ENCODE data around the gene CASQ2.

CASQ2 gene

DNA sequence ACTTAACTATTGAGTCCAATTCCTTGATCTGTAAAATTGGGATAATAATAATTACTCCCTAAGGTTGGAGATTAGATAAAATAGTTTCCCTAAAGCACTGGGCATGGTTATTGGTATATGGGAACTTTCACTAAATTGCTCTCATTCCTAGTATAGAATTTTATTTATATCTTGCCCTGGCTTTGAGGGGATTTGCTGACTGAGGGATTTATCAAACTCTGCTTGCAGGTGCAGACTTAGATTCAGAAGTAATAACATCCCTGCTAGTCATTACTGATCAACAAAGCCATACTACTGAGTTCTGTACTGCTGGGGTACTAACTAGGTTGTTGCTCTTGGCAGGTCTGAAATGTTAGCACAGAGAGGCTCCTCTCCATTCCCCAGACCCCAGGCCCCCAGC lies 41.9 kb downstream of the CASQ2 start:
- DNase-seq = no peak

DNA sequence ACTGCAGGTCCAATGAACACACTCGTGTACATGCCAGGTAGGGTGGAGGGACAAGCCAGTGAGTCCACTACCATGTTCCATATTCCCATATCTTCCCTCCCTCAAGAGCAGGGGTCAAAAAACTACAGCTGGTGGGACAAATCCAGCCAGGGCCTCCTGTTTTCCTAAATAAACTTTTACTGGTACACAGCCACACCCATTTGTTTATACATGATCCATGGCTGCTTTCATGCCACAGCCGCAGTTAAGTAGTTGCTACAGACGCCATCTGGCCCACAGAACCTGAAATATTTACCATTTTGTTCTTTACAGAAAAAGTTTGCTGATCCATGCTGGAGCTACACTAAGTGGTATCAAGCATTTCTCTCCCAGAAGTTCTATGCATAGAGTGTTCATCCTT lies 42.4 kb downstream of the CASQ2 start:
- no peak for DNase-seq

DNA sequence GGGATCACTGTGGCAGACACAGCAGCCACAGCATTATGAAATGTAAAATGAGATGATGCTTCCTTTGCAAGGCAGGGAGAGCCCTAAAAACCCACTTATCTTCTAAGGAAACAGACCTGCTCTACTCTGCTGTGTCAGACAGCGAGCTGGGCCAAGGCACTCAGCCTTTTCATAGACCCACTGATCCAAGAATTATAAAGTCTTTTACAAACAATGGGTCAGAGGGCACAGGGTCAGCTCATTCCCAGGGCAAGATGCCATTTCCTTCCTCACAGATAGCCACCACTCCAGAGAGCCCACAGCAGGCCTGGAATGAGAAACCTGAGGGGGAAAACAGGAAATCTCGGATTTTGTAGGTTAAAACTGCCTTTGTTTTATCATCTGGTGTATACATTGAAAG lies 42.9 kb downstream of the CASQ2 start:
- no peak for DNase-seq

DNA sequence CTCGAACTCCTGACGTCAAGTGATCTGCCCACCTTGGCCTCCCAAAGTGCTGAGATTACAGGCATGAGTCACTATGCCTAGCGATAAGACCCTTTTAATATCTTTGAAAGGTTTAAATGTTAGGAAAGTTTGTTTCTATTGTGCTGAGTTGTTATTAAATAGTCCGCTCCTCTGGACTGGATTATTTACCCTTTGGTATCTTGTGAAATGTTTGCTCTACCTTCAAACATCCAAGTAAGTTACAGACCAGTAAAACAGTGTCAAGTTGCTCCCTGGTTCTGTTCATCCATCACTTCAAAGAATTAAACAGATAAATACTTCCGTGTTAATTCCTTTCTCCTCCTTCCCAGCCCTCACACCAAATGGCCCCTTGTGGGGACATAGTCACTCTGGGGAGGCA lies 44.8 kb downstream of the CASQ2 start:
- no peak for DNase-seq

DNA sequence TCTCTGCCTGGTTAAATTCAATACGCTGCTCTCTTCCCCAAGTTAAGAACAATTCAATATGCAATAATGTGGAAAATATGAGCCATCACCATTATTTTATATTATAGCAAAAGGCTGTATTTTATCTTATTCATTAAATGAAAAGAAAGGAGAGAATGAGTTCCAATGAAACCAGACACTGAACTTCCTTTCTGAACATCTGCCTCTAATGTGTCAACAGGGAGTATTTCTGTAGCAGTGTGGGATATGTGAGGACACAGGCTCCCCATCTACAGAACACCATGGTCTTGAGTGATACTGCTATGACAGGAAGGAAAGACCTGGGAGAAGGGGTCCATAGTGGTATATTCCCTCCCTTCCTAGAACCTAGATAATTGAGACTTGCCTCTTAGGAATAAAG lies 46.3 kb downstream of the CASQ2 start:
- DNase-seq = no peak

DNA sequence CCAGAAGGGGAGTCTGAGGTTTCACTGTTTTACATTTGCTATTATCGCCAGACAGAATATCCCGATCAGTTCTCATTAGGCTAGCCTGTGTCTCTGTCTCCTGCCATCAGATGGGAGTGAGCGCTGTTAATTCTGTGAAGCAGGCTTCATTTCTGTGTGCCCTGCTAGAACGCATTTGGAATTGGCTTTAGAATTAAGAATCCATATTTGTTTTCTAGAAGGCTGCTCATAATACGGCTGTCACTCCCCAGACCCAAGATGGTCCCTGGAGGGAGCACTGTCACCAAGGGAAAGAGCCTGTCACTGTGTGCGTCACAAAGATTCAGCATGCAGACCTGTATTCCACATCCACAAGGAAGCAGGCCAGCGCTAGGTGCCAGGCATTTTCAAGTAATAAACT lies 49.2 kb downstream of the CASQ2 start:
- no peak for DNase-seq

DNA sequence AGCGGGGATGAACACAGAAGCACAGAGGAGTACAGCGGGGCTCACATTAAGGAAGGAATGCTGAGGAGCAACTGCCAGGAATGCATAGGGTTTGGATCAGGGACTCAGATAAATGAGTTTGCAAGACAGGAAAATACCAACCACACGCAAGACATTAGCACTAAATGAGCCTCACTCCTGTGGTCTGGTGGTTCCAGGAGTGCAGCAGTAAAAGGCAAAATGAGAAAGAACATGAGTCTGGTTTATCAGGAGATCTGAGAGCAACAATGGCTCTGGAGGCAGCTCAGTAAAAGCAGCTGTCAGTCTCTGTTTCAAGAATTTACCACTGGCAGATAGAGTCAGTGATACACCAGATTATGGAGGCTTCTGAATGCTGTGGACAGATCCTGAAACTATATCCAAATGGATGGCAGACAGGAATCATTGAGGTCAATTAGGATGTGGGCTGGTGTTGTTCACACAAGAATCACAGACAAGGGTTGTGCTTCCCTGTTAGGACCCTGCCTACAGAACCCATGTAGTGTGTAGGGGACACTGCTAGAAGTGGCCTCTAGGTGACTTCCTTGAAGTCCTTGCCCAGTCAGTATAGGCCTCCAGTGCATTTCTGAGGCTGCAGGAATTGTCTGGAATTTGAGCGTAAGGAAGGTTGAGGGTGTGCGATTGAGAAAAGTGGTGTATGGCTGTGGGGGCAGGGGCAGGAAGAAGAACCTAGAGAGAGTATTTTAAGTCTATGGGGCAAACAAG lies 50.3 kb downstream of the CASQ2 start:
- DNase-seq = no peak

DNA sequence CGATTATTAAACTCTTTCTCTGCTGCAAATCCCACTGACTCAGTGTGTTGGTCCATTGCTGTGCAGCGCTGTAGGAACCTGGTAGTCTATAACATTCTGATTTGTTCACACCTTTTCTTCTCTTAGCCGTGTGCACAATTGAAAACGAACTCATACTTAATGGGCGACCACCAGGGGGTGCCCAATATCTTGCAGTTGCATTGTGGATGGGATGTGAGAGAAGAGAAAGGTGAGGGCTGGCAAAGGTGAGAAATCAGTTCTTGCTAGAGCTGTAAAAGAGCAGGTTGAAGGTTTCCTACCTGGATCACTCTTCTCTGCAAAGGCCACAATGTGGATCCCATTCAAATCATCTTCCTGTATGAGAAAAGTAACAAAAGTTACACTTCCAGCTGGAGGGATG lies 51.0 kb downstream of the CASQ2 start:
- peak; percentile 8 for DNase-seq

DNA sequence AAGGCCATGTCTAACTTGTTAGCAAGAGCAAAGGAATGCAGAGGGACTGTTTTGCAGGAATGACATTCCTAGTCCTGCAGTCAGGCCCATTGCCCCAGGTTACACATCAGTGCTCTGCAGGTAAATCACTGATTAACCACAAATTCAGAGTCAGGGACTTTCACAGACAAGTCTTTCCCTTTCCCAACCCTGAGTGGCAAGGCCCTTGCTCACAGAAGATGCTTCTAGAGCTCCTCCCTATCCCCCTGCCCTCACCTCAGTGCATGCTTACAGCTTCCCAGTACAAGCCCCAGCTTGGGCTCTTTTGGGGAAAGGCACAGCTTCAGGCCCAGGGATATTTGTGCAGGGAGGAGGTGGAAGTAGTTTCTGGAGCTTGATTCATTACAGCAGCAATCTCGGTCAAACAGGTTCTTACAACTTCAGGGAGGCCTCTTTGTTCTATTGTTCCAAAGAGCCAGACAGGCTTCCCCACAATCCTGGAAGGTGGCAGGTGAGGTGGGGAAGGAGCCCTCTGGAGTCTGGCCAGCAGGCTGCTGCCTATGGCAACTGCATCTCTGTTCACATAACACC lies 53.9 kb downstream of the CASQ2 start:
- no peak for DNase-seq

DNA sequence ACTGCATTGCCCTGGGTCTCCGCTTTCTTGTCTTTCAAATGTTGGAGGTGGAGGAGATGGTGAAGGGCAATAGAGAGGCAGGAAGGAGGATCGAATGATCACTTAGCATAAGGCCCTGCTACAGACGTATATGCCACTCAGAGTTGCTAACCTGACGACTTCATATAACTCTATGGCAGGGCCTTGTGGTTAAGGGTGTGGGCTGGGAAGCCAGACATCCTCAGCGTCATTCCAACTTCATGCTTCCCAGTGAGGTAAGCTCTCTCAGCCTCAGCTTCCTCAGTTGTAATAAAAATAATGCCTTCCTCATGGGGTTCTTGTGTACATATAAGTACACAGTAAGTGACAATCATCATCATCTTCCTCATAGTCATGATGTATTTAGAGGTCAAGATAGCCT lies 54.6 kb downstream of the CASQ2 start:
- DNase-seq = no peak

DNA sequence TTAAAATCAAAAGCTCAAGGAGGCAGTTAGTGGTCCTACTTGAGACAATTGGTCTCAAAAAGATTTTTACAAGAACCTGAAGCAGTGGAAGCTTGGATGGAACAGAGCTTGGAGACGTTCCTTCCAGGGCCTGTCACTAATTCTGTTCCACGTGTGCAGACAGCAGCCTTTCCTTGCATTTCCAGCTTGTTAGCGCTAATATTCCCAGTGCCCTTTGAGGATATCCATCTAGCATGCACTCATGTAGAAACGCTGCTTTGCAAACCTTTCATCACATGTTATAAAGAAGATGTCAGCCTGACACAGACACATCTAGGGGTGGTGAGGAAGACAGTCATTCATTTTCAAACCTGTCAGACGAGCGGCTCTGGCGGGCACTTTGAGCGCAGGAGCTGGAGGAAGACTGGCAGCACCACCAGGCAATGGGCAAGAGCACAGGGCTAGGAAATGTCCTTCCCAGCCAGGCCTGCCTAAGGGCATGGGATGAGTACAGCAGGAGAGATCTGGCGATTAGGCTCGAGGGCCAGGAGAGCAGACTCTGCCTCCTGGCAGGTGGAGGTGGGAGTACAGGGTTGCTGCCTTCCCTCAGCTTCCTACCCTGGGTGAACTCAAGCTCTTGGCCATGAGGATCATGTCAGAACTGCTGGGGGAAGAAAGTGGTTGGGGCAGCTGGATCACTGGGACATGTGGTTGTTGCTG lies 55.5 kb downstream of the CASQ2 start:
- no peak for DNase-seq

DNA sequence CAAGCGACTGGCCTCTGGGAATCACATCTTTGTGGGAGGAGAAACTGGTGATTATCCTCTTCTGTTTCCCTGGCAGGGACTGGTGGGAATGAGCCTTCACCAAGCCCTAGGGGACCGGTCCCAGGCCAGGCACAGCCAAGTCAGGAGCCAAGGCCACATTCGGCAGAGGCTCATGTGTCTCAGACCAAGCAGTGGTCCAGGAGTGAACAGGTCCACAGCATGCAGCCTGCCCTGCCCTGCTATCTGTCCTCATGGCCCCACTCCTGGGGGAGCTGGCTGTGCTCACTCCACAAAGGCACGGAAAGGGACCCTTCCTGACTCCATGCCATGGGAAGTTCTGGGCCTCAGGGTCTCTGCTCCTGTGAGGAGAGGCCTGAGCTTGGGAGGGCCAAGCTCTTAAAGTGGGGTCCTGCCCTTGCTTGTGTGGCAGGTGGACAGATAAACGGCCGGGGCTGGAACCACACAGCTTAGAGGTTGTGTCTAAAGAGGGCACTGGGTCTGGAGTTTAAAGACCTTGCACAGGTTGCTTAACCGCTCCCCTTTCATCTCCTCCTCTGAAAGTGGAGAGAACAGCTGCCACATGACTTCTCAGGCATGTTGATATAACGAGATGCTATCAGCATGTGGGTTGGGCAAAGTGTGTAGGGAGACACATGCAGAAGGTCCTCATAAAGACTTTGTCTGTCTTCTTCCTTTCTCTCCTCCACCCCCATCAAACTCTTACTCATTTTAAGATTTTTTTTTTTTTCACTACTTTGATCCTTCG lies 57.5 kb downstream of the CASQ2 start:
- DNase-seq = no peak

DNA sequence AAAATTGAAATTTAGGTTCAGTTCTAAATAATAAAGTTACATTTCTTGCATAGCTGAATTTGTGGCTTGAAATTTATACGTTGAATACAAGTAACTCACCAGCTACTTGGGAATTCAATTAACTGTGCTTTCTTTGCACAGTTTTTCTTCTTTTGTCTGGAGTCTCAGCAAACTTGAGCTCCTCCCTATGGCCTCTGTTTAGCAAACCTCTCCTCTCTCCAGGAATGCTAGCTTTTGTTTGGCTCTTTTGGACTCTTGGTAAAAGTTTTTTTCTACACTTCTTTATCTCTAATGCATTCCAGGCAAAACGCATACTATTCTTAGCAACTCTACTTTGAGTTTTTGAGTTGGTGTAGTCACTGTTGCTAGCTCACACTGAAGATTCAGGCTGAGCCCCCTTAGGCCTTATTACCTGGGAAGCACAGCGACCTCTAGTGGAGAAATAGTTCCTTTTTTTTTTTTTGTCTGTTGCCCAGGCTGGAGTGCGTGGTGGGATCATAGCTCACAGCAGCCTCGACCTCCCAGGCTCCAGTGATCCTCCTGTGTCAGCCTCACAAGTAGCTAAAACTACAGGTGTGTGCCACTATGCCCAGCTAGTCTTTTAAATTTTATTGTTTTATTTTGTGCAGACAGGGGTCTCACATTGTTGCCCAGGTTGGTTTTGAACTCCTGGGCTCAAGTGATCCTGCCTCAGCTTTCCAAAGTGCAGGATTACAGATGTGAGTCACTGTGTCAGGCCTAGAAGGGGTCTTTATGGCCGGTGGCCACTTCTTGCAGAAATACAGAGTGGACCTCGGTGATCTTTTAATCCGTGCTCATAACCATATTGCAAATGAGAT lies 61.7 kb downstream of the CASQ2 start:
- DNase-seq = no peak

DNA sequence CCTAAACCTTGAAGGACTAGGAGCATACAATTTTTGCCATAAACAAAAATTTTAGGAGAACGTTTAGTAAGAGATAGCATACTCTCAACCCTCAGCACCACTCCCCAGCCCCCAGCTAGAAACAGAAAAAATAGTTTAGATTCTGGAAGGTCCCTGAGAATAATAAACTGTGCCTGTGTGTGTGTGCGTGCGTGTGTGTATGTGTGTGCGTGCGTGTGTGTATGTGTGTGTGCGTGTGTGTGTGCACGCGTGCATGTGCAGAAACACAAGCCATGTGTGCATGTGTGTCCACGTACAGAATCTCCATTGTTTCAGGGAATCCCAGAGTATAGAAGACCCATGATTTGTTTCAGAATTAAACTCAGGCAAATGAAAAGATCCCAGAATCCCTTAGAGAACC lies 62.6 kb downstream of the CASQ2 start:
- no peak for DNase-seq

DNA sequence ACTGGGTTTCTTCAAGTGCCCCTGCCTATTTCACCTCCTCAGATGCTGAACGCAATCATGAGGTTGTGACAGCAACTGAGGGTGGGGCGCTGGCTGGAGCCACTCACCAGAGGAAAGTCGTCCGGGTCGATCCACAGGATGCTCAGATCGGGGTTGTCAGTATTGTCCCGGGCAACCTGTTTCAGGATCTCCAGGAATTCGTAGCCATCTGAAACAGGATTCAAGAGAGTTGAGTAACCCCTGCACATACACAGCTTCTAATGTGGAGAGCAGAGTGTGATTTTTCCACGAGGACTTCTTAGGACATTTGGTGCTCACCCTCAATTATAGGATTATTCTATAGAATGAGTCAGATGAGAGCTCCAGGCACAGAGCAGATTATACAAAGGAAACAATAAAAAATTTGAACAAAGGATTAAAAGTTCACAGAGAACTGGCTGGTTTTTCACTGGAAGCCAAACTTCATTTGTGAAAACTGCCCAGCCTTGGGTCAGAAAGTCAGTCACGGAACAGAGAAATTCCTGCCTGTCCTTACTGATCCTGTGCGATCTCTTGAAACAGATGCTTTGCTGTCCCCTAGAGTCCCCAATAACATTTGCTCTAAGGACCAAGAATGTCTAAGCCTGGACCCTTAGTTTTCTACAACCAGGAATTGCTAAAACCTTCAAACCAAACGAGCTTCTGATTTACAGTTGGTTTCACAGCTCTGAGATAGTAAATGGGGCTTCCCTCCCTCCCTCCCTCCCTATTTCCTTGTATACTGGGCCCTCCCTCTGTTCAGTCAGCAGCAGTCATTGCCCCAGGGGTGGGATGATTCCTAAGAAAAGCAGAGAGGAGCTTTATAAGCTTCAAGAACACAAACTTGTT lies 63.2 kb downstream of the CASQ2 start:
- DNase-seq = no peak

DNA sequence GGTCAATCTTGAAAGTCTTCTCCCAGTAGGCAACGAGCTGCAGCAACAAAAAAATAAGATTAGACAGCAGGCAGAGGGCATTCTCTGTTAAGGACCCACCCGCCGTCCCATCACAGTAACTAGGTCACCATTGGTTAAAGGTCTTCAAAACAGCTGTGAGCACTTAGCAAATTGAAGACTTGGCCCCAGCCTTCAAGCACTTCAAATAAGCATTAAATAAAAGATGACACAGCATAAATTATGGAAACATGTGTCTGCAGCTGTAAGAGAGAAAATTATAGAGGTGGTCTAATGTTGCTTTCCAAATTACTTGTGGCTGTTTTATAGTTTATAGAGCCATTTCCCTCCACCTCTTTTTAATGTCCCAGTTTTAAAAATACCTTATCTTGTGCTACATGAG lies 65.6 kb downstream of the CASQ2 start:
- no peak for DNase-seq

DNA sequence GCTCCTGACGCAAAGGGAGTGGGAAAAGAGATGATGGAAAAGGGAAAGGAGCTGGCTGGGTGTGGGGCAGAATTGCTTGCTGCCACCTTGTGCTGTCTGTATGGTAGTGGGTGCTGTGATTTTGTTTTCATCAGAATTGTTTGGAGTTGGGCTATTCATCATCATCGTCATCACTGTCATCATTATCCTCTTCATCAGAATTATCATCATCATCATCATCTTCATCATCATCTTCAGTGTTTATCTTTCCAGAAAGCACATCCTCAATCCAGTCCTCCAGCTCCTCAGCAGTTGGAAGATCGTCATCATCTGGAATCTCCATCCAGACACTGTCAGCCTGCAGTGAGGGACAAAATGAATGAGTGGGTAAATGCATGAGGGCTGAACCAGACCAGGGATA lies 67.4 kb downstream of the CASQ2 start:
- DNase-seq = no peak

DNA sequence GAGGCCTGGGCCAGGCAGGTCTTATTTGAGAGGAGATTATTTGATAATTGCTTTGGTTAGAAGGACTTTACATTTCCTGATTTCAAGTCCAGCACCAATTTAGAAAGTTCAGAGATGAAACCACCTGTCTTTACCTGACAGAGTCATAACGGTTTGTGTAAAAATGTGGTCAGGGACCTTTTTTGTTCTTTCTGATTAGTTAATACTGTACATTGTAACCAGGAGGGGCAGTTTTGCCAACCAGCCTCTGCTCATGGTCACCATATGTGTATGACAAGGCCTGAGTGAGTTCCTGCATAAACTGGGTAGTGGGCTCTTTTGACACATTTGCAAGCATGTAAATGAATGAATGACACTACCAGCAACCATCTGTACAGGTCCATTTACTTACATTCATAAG lies 70.9 kb downstream of the CASQ2 start:
- no peak for DNase-seq

DNA sequence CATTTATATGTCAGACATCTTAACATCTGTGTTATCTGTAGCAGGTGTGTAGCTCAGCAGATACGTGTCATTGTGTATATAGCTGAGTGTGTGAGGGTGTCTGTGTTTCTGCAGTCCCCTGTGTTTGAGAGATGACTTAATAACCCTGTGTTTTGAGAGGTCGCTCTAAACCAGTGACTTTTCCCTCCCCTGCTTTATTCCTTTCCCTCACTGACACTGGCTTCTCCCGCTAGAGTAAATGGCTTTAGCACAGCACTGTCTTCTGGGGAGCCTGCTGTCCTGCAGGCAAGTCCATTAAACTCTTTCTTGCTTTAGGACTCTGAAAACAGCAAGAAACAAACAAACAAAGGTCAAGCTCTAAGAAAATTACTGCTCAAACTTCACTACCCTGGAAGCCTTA lies 73.7 kb downstream of the CASQ2 start:
- DNase-seq = no peak

DNA sequence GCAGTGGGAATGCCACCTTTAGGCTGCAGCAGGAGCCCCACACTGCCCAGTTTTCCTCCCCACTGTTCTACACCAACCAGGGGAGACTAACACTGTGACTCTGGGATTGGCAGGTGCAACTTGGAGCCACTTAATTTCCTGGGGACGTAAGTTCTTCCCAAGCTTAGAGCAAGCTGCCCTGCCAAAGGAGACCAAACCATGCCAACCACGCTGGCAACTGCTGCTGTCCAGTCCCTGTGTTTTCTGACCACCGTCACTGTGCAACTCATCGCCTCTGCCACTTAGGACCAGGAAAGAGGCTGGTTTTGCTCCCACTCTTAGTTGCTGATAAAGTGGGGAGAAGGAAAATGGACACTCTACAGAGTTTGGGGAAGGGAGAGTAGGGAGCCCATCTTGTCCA lies 76.3 kb downstream of the CASQ2 start:
- no peak for DNase-seq

DNA sequence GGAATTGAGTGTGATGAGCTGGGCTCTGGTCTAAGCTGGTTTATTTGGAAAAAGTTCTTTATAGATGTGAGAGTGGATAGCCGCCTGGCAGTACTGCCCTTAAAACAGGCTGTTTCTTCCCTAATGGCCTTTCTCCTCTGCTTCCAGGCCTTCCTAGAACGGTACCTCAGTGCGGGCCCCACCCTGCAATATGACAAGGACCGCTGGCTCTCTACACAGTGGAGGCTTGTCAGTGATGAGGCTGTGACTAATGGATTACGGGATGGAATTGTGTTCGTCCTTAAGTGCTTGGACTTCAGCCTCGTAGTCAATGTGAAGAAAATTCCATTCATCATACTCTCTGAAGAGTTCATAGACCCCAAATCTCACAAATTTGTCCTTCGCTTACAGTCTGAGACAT lies 77.5 kb downstream of the CASQ2 start:
- no peak for DNase-seq

DNA sequence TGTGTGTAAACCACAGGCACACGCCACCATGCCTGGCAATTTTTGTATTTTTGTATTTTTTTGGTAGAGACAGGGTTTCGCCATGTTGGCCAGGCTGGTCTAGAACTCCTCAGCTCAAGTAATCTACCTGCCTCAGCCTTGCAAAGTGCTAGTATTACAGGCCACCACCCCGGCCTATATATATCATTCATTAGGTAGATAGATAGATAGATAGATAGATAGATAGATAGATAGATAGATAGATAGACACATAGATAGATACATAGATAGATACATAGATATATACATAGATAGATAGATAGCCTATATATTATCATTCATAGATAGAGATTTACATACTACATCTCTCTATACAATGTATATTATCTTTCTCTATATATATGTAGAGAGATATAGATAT lies 80.8 kb downstream of the CASQ2 start:
- DNase-seq = no peak

Measured in activated gamma-delta T cell treated with Interleukin-2 at 50 U/mL for 16 hours (primary cell).